RWPE2 (cell line): ENCODE results near the gene RASA1.

Source experiments
- ATAC-seq: fragments of 200-7000 bp; cut with Tn5 transposase; 3 replicates; pipeline ENCODE4 v1.9.1; 2021; ENCODE audit warnings: low read depth
- DNase-seq: peaks from one replicate; pipeline ENCODE4 v3.0.0-alpha.2; 2020; ENCODE audit warnings: low spot score
- H3K27ac ChIP-seq: fragments of 450-650 bp; 2 replicates; pipeline ENCODE4 v1.5.1; 2017; ENCODE audit warnings: mild to moderate bottlenecking; ENCODE audit not compliant: poor library complexity, severe bottlenecking
- H3K27me3 ChIP-seq: fragments of 250-450 bp; sonication (Bioruptor Pico); 2 replicates; pipeline ENCODE4 v1.5.1; 2021; ENCODE audit warnings: mild to moderate bottlenecking, moderate library complexity; ENCODE audit not compliant: insufficient read depth, poor library complexity, severe bottlenecking
- H3K36me3 ChIP-seq: fragments of 250-450 bp; sonication (Bioruptor Pico); 2 replicates; pipeline ENCODE4 v1.5.1; 2020; ENCODE audit warnings: low read depth, mild to moderate bottlenecking, moderate library complexity
- H3K4me1 ChIP-seq: fragments of 250-450 bp; sonication (Bioruptor Pico); 2 replicates; pipeline ENCODE4 v1.5.1; 2021; ENCODE audit warnings: mild to moderate bottlenecking, moderate library complexity; ENCODE audit not compliant: insufficient read depth, poor library complexity, severe bottlenecking
- H3K4me3 ChIP-seq: fragments of 250-450 bp; sonication (Bioruptor Pico); 2 replicates; pipeline ENCODE4 v1.5.1; 2021; ENCODE audit warnings: mild to moderate bottlenecking, moderate library complexity; ENCODE audit not compliant: severe bottlenecking
- H3K9me3 ChIP-seq: fragments of 250-450 bp; sonication (Bioruptor Pico); 2 replicates; pipeline ENCODE4 v1.5.1; 2021; ENCODE audit warnings: mild to moderate bottlenecking, moderate library complexity; ENCODE audit not compliant: severe bottlenecking
- TF ChIP-seq, protein P1 (sequence below): fragments of 450-650 bp; IDR thresholded peaks from one replicate; pipeline ENCODE4 v1.5.1; 2017; ENCODE audit warnings: mild to moderate bottlenecking, moderate library complexity; ENCODE audit not compliant: poor library complexity, severe bottlenecking

Gene RASA1

DNA sequence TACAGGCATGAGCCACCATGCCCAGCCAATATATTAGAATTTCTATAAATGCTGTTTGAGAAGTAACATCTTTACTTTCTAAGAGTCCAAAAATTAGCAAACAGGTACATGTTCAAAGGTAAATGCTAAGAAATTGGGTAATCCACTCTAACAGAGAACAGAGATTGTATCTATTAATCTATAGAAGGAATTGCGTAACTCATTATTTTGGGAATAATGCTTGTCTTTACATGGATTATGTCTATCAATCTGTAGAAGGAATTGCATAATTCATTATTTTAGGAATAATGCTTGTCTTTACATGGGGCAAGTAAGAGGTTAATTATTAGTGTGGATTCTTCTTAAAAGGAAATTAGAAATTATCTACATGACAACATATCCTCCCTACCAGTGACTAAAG is 114.5 kb downstream of the RASA1 start:
- no peaks in the 10 kb centered on the region for H3K27me3 ChIP-seq
- no peaks in the 10 kb centered on the region for H3K9me3 ChIP-seq
- no peak overlapping the region for H3K4me3 ChIP-seq
- TF ChIP-seq, protein P1, sequence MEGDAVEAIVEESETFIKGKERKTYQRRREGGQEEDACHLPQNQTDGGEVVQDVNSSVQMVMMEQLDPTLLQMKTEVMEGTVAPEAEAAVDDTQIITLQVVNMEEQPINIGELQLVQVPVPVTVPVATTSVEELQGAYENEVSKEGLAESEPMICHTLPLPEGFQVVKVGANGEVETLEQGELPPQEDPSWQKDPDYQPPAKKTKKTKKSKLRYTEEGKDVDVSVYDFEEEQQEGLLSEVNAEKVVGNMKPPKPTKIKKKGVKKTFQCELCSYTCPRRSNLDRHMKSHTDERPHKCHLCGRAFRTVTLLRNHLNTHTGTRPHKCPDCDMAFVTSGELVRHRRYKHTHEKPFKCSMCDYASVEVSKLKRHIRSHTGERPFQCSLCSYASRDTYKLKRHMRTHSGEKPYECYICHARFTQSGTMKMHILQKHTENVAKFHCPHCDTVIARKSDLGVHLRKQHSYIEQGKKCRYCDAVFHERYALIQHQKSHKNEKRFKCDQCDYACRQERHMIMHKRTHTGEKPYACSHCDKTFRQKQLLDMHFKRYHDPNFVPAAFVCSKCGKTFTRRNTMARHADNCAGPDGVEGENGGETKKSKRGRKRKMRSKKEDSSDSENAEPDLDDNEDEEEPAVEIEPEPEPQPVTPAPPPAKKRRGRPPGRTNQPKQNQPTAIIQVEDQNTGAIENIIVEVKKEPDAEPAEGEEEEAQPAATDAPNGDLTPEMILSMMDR: no peak
- H3K27ac ChIP-seq: no peak overlapping the region
- DNase-seq (no peak), ATAC-seq (no peak)
- no peaks in the 10 kb centered on the region for H3K4me1 ChIP-seq
- peaks cover 100% of the 10 kb centered on the region for H3K36me3 ChIP-seq

DNA sequence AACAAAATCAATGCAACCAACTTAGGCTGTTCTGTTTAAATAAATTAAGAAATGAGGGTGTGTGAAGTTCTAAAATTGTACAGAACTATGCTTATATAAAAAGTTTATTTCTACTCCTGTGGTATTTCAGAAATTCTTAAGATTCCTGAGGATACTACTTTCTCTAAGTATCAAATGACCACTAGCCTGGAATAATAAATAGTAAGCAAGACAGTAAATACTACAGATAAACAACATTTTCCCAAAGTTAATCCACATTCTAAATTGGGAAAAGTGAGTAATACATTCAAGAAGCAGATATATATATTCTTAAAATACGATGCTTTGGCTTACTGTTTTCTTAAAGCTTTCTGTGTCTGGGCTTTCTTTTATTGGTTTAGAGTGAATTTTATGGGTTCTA is 115.5 kb downstream of the RASA1 start:
- ATAC-seq (no peak), DNase-seq (no peak)
- H3K27ac ChIP-seq: no peak overlapping the region

DNA sequence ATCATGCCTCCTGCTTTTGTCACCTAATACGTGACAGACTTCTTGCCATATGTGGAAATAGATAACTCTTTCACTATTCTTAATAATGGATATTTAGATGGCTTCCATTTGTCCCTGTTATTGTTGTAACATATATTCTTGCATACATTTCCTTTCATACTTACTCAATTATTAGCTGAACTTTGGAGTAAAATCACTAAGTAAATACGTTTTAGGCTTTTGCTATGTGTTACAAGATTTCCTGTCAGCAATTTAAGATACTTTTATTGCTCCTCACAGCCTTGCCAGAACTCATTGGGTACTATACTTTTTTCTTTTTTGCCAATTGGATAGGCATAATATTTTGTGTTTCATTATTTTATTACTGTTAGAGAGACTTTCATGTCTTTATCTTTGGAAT is 118.1 kb downstream of the RASA1 start:
- Histone ChIP-seq H3K4me3 (no peak overlapping the region), H3K27ac (no peak overlapping the region), H3K36me3 (peaks cover 100% of the 10 kb centered on the region), H3K9me3 (no peaks in the 10 kb centered on the region), H3K27me3 (no peaks in the 10 kb centered on the region), H3K4me1 (no peaks in the 10 kb centered on the region)
- no peak for ATAC-seq
- DNase-seq: no peak
- TF ChIP-seq, protein P1: no peak

More for the DNA sequence above, 115.5 kb downstream of the RASA1 start:
- peaks cover 100% of the 10 kb centered on the region for H3K36me3 ChIP-seq
- H3K4me1 ChIP-seq: no peaks in the 10 kb centered on the region
- H3K27me3 ChIP-seq: no peaks in the 10 kb centered on the region
- no peaks in the 10 kb centered on the region for H3K9me3 ChIP-seq
- H3K4me3 ChIP-seq: no peak overlapping the region
- TF ChIP-seq, protein P1: no peak

DNA sequence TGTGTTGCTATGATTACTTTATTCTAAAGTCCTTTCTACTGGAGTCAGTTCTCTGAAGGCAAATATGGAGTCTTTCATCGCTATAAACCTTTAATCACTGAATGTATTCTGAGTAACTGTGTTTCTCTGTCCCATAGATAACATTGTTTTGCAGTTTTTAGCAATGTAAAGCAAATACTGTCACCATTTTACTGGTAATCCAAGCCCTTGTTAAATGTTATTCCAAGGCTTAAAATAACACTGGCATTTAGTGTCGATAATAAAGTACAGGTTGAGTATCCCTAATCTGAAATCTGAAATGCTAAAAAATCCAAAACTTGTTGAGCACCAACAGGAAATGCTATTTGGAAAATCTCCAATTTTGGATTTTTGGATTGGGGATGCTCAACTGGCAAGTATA is 120.4 kb downstream of the RASA1 start:
- Histone ChIP-seq H3K27ac (peak overlapping the region; percentile 9), H3K4me1 (peaks cover 9% of the 10 kb centered on the region), H3K27me3 (no peaks in the 10 kb centered on the region), H3K9me3 (no peaks in the 10 kb centered on the region), H3K36me3 (peaks cover 100% of the 10 kb centered on the region), H3K4me3 (no peak overlapping the region)
- TF ChIP-seq, protein P1: no peak
- DNase-seq (no peak), ATAC-seq (no peak)

DNA sequence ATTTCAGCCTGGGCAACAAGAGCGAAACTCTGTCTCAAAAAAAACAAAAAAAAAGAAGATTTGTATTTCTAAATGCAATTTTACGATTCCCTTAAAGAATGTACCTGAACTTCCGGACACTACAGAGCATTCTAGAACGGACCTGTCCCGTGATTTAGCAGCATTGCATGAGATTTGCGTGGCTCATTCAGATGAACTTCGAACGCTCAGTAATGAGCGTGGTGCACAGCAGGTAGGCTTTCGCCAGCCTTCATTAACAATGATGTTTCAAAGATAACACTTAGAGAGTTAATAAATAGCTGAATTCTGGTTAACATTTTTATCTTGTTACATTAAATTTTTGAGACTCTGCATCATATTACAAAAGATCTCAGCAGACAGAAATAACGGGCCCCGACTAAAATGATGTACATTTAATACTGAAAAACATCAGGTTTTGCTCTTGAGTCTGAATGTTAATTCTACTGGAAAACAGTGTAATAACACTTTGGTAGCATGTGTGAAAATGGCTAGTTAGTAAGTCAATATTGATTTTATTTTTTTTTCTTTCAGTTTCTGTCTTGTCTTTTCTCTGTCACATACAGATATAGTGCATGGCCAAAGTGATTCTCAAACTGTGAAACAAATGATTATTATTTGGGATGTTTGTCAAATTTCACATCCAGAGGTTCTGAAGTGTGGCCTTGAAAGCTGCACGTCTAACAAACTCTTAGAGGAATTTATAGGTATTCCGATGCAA is 121.8 kb downstream of the RASA1 start:
- H3K4me3 ChIP-seq: no peak overlapping the region
- H3K4me1 ChIP-seq: peaks cover 23% of the 10 kb centered on the region
- peaks cover 100% of the 10 kb centered on the region for H3K36me3 ChIP-seq
- H3K27ac ChIP-seq: peak overlapping the region; percentile 88
- no peak for DNase-seq
- TF ChIP-seq, protein P1: no peak
- ATAC-seq: no peak
- peaks cover 2% of the 10 kb centered on the region for H3K9me3 ChIP-seq
- H3K27me3 ChIP-seq: no peaks in the 10 kb centered on the region
